NCI-H1436 treated with DMSO at 0.1 percent for 48 hours (cell line): ENCODE results near the gene ARL4A.
"Not testable (repeated sequence)": the region's sequence is repeated elsewhere in the genome, so short reads cannot be mapped to it uniquely, and the experiment has no call there.

ENCODE experiments used
- DNase-seq: peaks from one replicate; lab custom pipeline; 2025; lab: John Stamatoyannopoulos, UW

ARL4A gene

DNA sequence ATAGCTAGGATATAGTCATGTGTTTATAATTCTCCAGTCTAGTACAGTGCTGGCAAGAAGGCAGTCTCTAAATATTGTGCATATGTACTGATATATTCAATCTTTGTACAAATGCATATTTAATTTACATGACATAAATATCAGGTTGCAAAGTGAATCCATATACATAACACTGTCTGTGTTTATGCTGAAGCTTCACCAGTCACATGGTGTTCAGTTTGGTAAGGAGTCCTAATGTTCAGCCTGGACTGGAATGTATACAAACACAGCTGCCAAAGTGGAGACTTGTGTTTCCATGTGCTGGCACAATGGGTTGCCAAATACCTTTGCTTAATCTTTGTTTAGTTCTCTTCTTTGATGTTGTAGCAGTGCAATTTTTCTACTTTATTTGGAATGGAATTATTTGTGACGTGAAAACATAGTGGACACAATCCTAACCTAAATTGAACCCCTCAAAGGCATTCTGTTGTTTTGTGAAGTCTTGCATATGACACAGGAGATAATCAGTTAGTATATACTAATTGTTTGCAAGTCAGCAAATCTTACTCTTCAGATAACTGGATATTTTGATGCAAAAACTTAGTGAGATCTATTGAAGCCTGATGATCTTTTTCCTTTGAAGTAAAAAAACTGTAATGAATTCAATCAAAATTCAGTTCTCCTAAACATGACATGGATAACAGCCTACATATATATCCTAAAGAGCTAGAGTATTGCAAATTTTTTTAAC, 17.3 kb upstream of the ARL4A start:
- DNase-seq, result no peak

DNA sequence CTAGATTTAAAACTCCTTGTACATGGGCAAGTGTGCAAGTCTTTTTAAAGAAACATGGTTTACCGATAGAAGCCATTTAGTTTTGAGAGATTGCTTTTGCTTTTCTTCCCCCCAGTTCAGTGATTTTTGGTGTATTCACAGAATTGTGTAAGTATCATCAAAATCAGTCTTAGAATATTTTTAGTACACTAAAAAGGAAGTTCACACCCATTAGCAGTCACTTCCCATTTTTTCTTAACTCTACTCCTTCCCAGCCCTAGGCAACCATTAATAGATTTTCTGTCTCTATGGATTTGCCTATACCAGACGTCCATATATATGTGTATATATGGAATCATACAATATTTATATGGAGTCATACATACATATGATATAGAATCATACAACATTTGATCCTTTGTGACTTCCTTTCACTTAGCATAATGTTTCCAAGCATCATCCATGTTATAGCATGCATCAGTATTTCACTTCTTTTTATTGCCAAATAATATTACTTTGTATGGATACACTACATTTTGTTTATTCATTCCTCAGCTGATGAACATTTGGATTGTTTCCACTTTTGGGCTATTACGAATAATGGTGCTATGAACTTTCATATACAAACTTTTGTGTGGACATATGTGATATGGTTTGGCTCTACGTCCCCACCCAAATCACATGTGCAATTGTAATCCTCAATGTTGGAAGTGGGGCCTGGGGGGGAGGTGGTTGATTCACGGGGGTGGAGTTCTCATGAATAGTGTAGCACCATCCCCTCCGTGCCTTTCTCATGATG, 16.5 kb upstream of the ARL4A start:
- DNase-seq, result no peak

GRCh38 chr7:12673436-12673835, 14.0 kb upstream of the ARL4A start:
- DNase-seq, result not testable (repeated sequence)

- no peak for DNase-seq
Observed at GRCh38 chr7:12674053-12674452, 13.4 kb upstream of the ARL4A start.

- no peak for DNase-seq
Observed at GRCh38 chr7:12674861-12675260, 12.6 kb upstream of the ARL4A start.

DNA sequence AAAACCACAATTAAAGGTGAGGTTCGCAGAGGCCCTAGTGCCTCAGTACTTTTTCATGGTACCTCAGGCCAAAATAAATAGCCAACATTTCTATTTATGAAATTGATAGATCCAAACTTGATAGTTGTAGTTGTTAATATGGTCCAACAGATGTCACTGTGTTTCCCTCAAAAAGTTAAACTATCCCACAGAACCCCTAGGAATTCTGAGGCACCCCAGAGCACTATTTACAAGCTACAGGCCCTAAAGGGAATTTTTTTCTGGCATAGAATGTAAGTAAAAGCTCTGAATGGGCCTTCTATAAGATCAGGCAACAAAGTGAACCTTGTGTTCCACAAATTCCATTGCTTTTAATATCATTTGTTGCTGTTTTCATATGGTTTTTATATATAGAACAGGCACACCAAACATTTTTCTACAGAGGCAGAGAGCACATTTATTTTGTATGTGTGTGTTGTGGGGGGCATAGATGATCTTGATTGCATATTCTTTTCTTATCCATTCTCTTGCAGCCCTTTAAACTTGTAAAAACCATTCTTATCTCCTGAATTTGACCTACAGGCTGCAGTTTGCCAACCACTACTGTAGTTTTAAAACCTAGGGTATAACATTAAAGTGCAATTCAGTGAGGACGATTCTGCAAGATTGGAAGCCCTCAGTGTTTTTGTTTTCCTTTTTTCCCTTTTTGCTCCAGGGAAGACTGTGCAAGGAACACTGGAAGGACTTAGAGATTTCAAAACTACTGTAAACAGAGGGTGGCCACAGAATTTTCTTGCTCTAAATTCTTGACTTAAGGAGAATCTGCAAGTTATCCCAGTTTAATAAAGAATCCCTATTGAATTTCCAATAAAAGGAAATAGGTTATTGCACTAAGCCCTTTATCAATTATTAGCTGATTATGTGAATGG, 3.5 kb upstream of the ARL4A start:
- DNase-seq, result no peak

GRCh38 chr7:12684733-12685132, 2.7 kb upstream of the ARL4A start:
- no peak for DNase-seq

DNA sequence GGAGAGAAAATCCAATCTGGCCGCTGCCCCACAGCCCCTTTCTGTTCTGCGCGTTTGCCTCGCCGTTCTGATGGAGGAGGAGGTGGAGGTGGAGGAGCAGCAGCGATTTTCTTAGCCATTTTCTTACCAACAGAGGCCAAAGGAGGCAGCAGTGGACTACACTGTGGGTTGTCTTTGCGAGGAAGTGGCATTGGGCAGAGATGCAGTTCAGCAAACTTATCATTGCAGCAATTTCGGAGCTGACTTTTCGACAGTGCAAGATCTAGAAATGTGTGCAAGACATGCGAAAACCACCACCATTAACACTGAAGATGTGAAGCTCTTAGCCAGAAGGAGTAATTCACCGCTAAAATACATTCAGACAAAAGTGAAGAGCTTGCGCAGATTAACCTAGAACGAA, 1.9 kb upstream of the ARL4A start:
- no peak for DNase-seq

DNA sequence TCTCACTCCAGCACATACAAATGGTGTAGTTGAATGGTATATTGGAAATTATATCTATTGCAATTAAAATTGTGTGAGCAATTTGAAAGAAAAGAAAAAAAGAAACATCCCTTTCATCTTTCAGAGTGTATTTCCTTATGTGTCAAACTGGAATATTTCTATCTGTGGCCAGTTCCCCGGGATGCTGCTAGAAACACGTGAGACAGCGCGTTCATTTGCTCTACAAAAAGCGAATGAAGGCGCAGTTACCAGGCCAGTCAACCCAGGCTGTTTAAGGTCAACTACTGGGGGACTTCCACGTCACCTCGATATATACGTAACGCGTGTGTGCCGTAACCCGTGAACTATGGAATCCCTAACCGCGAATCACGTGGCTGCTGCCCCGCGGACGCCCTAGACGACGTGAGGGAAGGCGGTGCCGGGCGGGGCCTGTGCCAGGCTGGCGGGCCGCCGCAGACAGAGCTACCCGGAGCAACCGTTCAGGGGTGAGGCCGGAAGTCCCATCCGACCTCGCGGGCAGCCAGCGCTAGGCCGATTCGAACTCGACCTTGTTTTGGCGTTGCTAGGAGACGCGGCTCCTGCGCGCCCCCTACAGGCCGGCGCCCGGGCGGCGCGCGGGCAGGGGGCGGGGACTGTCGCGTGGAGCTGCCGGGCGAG, 1.1 kb upstream of the ARL4A start:
- peak; percentile 75 for DNase-seq

DNA sequence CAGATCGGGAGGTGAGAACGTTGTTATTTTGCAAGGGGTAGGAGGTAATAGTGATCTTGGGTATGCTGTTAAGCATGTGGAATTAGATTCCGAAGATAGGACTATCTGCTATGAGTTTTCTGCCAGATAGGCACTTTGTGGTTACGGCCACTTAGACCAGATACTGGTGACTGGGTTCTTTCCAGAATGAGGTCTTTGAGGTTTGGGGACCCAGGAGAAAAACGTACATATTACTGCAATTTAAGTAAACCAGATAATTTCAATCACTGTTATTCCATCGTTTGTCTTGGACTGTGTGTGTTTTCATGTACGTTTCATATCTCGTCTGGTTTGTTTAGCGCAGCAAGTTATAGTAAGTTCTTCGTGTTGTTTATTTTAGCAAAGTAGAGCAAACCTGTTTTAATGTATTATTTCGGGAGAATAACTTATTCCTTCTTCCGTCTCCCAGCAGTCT, 312 bp downstream of the ARL4A start:
- no peak for DNase-seq

- not testable (repeated sequence) for DNase-seq
Observed at GRCh38 chr7:12688485-12689170, 1.2 kb downstream of the ARL4A start.

- no peak for DNase-seq
Observed at GRCh38 chr7:12689451-12689850, 2.0 kb downstream of the ARL4A start.

- DNase-seq, result no peak
Observed at GRCh38 chr7:12690041-12690878, 2.8 kb downstream of the ARL4A start.

- not testable (repeated sequence) for DNase-seq
Observed at GRCh38 chr7:12691388-12691787, 4.0 kb downstream of the ARL4A start.

DNA sequence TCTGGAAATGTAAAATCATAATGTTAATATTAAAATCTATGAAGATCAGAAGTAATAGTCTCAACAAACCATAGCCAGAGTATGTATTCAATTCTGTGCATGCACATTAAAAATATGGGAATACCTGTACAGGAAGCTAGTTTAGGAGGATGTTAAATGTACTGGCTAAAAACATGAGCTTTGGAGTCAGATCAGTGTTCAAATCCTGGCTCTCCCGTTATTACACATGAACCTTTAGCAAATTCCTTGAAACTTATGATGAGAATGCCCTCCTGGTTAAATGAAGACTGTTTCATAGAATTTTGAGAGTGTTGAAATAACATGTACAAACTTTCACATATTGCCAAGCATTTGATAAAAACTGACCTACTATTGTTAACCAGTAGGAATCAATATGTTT, 4.6 kb downstream of the ARL4A start:
- DNase-seq, result no peak

DNA sequence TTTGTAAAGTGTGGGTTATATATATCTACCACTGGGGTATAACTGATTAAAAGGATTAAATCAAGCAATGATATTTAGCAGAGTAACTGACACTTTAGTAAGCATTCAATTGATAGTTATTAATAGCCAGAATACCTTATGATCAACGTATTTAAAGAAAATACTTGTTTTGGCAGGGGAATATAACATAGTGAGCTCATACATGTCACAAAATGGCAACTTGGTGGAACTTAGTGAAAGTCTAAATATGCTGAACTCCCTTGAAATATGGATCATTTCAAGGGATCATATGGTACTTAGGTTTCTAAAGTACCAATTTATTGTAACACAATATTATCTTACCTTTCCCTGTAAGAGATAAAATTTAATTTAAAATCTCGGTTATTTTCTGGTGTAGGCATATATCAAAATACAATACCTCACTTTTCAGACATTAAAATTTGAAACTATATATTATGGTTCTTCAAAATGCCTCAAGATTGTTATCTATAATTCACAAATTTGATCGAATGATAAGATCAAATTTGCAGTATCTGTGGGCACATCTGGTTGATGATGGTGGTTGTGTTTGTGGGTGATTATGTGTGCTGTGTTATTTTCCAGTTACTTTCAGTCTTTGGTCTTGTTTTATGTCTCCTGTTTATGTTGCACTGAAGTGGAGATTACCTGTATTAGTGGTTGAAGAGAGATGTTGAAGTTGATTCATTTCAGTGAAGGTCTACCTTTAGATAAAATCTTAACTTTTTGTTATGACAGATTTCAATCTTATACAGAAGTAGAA, 5.2 kb downstream of the ARL4A start:
- DNase-seq, result no peak

- no peak for DNase-seq
Observed at GRCh38 chr7:12694817-12695216, 7.4 kb downstream of the ARL4A start.

GRCh38 chr7:12695965-12696364, 8.5 kb downstream of the ARL4A start:
- DNase-seq, result no peak

GRCh38 chr7:12699299-12699698, 11.9 kb downstream of the ARL4A start:
- no peak for DNase-seq

DNA sequence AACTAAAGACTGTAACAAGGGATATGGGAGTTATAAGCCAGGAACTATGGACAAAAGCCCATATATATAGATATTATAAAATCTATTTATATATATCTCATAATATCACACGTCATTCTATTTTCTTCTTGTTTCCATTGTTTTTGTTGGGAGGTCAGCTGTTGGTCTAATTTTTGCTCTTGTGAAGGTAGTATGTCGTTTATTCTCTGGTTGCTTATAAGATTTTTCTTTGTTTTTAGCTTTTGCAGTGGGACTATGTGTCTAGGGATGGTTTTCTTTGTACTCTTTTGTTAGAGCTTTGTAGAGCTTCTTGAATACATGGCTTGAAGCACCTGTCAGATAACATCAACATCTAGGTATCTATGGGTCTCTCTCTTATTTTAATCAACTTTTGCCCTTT, 14.0 kb downstream of the ARL4A start:
- no peak for DNase-seq
